ENCODE measurements around the gene FAM135A. TPM values are rescaled to one million over a fixed set of nuclear protein-coding genes. Genes with fewer than 3 reads are reported as not detected.
"Not testable (repeated sequence)": the region's sequence is repeated elsewhere in the genome, so short reads cannot be mapped to it uniquely, and the experiment has no call there.

The FAM135A gene
- total and polyA plus RNA-seq, 3 donors from 2014 or later = 21.7 to 68.9 (median 67.0) TPM

DNA sequence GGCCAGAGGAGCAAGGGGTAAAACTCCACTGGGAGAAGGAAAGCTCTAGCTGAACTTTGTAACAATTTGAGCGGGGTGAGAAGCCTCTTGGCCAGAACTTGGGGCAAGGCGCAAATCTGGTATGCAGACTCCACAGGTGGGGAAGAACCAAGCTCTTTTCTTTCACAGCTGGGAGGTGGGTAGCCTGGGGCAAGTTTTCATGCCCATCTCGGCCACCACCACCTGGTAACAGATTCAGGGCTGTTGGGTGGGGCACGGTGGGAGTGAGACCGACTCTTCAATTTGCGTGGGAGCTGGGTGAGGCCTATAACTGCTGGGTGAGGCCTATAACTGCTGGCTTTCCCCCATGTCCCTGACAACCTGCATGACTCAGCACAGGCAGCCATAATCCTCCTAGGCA lies 190.9 kb downstream of the FAM135A start:
- no peaks in the 10 kb centered on the region for H3K27me3 ChIP-seq
- TF ChIP-seq, protein P1, sequence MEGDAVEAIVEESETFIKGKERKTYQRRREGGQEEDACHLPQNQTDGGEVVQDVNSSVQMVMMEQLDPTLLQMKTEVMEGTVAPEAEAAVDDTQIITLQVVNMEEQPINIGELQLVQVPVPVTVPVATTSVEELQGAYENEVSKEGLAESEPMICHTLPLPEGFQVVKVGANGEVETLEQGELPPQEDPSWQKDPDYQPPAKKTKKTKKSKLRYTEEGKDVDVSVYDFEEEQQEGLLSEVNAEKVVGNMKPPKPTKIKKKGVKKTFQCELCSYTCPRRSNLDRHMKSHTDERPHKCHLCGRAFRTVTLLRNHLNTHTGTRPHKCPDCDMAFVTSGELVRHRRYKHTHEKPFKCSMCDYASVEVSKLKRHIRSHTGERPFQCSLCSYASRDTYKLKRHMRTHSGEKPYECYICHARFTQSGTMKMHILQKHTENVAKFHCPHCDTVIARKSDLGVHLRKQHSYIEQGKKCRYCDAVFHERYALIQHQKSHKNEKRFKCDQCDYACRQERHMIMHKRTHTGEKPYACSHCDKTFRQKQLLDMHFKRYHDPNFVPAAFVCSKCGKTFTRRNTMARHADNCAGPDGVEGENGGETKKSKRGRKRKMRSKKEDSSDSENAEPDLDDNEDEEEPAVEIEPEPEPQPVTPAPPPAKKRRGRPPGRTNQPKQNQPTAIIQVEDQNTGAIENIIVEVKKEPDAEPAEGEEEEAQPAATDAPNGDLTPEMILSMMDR (IDR thresholded peaks at IDR 0.05) = no peak
- no peak for TF ChIP-seq POLR2A (IDR thresholded peaks at IDR 0.05)
- intact Hi-C loops (cut with DNase I; ENCODE audit: low total_unique reads) = no loop called here
- H3K4me3 ChIP-seq = no peak overlapping the region
- H3K36me3 ChIP-seq (ENCODE audit: low read depth, missing control alignments) = no peaks in the 10 kb centered on the region
- 91 to 93% methylated on average over 5 to 6 of the region's 6 CpGs for WGBS, 2 donors
- DNase-seq = no peak
- H3K4me1 ChIP-seq = no peaks in the 10 kb centered on the region
- no peaks in the 10 kb centered on the region for H3K9me3 ChIP-seq
- H3K27ac ChIP-seq = no peak overlapping the region

DNA sequence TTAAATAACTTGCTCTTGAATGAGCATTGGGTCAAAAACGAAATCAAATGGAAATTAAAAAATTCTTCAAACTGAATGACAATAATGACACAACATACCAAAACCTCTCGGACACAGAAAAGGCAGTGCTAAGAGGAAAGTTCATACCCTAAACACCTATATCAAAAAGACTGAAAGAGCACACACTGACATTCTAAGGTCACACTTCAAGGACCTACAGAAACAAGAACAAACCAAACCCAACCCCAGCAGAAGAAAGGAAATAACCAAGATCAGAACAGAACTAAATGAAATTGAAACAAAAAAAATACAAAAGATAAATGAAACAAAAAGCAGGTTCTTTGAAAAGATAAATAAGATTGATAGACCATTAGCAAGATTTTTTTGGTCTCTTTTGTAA lies 194.1 kb downstream of the FAM135A start:
- H3K27ac ChIP-seq; DNase-seq; intact Hi-C loops (cut with DNase I; ENCODE audit: low total_unique reads); H3K4me3 ChIP-seq; H3K36me3 ChIP-seq (ENCODE audit: low read depth, missing control alignments); H3K27me3 ChIP-seq; H3K9me3 ChIP-seq; H3K4me1 ChIP-seq: not testable (repeated sequence)
- WGBS, 2 donors = 81 to 86% methylated on average over 2 of the region's 2 CpGs

DNA sequence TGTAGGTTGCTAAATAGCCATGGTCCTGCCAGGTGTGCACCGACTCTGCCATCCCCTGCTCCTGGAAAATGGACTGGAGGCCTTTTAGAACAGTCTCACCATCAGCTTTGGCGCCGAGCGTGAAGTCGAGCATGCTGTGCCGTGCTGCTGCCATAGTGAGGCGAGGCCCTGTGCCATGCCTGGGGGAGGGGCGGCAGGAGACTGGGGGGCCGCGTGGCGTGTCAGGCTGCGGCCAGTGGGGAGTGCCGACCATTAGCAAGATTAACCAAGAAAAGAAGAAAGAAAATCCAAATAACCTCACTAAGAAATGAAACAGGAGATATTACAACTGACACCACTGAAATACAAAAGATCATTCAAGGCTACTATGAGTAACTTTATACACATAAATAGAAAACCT lies 195.9 kb downstream of the FAM135A start:
- intact Hi-C loops (cut with DNase I; ENCODE audit: low total_unique reads); H3K9me3 ChIP-seq; H3K27ac ChIP-seq; H3K4me3 ChIP-seq; DNase-seq; H3K27me3 ChIP-seq; H3K36me3 ChIP-seq (ENCODE audit: low read depth, missing control alignments); H3K4me1 ChIP-seq: not testable (repeated sequence)
- 68 to 77% methylated on average over 10 to 13 of the region's 13 CpGs for WGBS, 2 donors

Small RNA genes lying within 50 kb of the gene (small RNA-seq; reads per million reads assigned to genes)
- 0 reads per million in 2 donors for gene RNU7-48P

Other genes with a start within 250 kb of the FAM135A start
- 1 to 10 TPM; 1.5 to 1.8 TPM for gene COL9A1, start 110.4 kb upstream of the FAM135A start, total RNA-seq
- 8.1 TPM for gene COL9A1, start 110.4 kb upstream of the FAM135A start, polyA plus RNA-seq (ENCODE audit: insufficient read depth, low read depth, low replicate concordance)
- 1 to 10 TPM; 7.6 to 8.8 TPM for gene SDHAF4, start 153.4 kb downstream of the FAM135A start, total RNA-seq
- gene SDHAF4, start 153.4 kb downstream of the FAM135A start, polyA plus RNA-seq (ENCODE audit: insufficient read depth, low read depth, low replicate concordance) = 12.2 TPM

All from testis (tissue), 3 donors.